Memory B cell (primary cell): ENCODE measurements around the gene MT1A.
"Not testable (repeated sequence)": the region's sequence is repeated elsewhere in the genome, so short reads cannot be mapped to it uniquely, and the experiment has no call there.

ENCODE experiments used
- ATAC-seq: fragments of 150-1000 bp; cut with Tn5 transposase; 2 replicates; pipeline ENCODE4 v1.10.0; 2021; ENCODE audit warnings: low read depth, mild to moderate bottlenecking, moderate library complexity
- DNase-seq, 2 donors: peaks; one replicate each; pipeline ENCODE4 v3.0.0; 2022; ENCODE audit warnings: low spot score in 2 of 2
- H3K27ac Mint-ChIP-seq: one replicate; pipeline ENCODE4 v1.8.0; 2022; ENCODE audit warnings: mild to moderate bottlenecking, moderate library complexity, mixed read lengths
- H3K27me3 Mint-ChIP-seq: one replicate; pipeline ENCODE4 v1.8.0; 2022; ENCODE audit warnings: mixed read lengths
- H3K36me3 Mint-ChIP-seq: one replicate; pipeline ENCODE4 v1.8.0; 2022; ENCODE audit warnings: mild to moderate bottlenecking, mixed read lengths
- H3K4me1 Mint-ChIP-seq: one replicate; pipeline ENCODE4 v1.8.0; 2022; ENCODE audit warnings: mixed read lengths
- H3K4me3 Mint-ChIP-seq: one replicate; pipeline ENCODE4 v1.8.0; 2022; ENCODE audit warnings: mild to moderate bottlenecking, moderate library complexity, mixed read lengths
- H3K9me3 Mint-ChIP-seq: one replicate; pipeline ENCODE4 v1.8.0; 2022; ENCODE audit warnings: mixed read lengths

Gene MT1A

DNA sequence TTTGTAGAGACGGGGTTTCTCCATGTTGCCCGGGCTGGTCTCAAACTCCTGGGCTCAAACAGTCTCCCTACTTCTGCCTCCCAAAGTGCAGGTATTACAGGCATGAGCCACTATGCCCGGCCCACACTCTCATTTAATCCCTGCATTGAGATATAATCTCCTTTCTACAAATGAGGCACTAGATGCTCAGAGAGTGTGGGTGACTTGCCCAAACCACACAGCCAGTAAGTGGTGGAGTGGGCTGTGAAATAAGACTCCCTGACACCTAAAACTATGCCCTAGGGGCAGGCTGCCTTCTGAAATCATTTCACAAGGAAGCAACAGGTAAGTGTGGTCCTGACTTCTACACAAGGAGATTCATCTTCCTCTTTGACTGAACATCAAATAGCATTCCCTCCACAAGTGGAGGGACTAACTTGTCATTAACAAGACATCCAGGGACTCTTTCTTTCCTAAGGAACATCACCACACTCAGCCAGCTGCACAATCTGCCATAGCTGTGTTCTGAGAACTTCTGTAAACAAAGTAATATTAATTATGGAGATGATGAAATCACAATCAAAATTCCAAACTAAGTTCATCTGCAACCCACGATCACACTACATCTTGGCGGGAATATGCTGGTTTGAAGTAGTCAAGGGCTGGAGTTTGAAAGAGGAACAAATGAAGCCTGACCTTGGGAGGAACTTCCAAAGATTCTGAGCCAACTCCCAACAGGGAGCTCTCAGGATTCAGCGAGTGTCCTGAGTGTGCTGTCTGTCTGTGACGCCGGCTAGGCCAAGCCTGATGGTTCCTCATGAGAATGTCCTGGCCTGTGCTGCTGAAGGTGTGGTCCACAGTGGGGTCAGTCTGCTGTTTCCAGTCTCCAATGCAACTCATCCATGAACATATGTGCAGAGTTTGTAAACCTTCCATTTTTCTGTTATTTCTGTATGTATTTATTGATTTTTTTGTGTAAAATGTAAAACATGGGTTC is 27.1 kb downstream of the MT1A start:
- ATAC-seq, H3K27ac Mint-ChIP-seq, H3K36me3 Mint-ChIP-seq, DNase-seq, H3K9me3 Mint-ChIP-seq, H3K4me3 Mint-ChIP-seq: not testable (repeated sequence)
- H3K4me1 Mint-ChIP-seq = peaks cover 26% of the 10 kb centered on the region
- peaks cover 46% of the 10 kb centered on the region for H3K27me3 Mint-ChIP-seq

DNA sequence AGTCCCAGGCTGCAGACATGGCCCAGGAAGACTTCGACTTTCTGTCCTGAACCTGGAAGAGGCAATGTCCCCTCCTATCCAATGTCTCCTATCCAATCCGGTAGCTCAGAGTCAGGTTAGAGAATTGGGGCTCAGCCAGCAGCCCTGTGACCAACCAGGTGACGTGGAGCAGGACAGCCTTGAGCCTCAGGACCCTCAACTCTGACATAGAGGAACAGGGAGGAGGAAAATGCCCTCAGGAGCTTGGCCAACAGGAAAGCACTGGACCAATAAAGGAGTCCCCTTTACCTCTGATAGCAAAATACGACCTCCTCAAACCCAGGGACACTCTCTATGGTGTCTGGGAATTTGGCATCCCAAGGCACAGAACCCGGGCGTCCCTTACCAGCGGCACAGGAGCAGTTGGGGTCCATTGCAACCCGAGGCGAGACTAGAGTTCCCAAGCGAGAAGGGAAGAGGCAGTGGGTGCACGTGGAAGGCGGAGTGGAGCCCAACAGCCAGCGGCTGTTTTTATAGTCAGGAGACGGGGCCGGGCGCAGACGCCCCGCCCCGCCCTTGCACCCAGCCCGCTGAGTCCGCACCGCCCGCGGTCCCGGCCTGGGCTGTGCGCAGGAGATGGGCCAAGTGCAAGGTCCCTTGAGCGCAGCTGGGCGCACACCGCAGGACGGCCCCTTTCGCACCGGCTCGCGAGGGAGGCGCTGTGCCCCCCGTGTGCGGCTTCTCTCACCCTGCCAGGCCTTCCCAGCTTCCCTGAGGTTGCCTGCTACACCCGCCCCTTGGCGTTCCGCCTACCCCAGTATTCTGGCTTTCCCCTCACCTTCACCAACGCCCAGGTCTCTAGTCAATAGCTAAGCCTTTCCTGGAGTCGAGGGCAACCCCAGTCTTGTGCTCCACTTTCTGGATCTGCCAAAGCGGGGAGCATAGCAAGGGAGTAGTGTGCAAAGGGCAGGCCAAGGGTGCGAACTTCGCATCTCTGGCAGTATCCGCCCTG is 29.4 kb downstream of the MT1A start, which contains the start of gene MT1G:
TSS of gene MT1G (minus strand) at position 485 of the 991 bp plus-strand sequence. CDS start at position 413, 72 bp downstream.
- peaks cover 20% of the 10 kb centered on the region for H3K4me1 Mint-ChIP-seq
- H3K4me3 Mint-ChIP-seq = no peak within 1 kb of the TSS
- H3K9me3 Mint-ChIP-seq = no peaks in the 10 kb centered on the region
- peaks cover 2% of the 10 kb centered on the region for H3K36me3 Mint-ChIP-seq
- DNase-seq = no peak
- ATAC-seq = no peak
- no peak within 1 kb of the TSS for H3K27ac Mint-ChIP-seq
- peaks cover 40% of the 10 kb centered on the region for H3K27me3 Mint-ChIP-seq

DNA sequence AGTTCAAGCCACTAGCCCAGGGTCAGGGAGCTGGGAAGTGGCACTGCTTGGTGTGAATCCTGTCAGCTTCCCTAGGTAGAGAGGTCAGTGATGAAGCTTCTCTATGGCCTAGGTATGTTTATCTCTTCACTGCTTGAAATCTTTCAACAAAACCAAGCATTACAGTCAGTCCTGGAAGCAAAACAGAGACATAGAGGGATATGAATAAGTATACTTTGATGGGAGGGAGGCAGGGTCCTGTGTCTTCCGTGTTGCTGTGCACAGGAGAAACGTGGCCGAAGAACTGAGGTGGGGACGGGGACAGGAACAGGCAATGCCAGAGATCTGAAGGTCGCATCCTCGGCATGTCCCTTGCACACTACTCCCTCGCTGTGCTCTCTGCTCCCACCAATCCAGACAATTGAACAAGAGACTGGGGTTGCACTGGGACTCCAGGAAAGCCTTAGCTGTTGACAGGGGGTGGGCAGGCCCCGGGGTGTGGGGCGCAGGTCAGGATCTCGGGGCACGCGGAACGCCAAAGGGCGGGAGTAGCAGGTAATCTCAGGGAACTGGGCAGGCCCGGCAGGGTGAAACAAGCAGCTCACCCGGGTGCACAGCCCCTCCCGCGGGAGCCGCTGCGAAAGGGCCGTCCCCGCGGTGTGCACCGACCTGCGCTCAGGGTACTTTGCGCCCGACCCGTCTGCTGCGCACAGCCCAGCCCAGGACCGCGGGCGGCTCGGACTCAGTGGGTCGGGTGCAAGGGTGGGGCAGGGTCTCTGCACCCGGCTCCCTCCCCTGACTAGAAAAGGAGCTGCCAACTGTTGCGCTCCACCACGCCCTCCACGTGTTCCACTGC is 30.8 kb downstream of the MT1A start, which contains the start of gene MT1H:
TSS of gene MT1H (plus strand) at position 810 of the 835 bp plus-strand sequence. CDS start 71 bp downstream, outside the sequence.
- DNase-seq (no peak), ATAC-seq (peak; percentile 42)
- no peaks in the 10 kb centered on the region for H3K36me3 Mint-ChIP-seq

DNA sequence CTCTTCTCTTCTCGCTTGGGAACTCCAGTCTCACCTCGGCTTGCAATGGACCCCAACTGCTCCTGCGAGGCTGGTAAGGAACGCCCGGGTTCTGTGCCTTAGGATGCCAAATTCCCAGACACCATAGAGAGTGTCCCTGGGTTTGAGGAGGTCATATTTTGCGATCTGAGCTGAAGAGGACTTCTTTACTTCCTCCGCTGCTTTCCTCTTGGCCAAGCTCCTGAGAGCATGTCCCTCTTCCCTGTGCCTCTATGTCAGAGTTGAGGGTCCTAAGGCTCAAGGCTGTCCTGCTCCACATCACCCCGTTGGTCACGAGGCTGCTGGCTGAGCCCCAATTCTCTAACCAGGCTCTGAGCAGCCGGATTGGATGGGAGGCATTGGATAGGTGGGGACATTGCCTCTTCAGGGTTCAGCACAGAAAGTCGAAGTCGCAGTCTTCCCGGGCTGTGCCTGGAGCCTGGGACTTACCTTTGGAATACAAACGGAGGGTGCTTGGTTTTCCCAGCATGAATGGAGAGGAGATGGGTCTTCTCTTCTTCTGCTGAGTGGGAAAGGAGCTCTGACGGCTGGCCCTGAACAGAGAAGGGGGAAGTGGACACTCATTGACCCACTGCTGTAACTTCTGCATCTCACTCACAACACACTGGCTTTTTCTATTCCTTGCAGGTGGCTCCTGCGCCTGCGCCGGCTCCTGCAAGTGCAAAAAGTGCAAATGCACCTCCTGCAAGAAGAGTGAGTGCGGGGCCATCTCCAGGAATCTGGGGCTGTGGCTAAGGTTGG is 31.6 kb downstream of the MT1A start:
- Mint-ChIP-seq H3K27ac (no peak overlapping the region), H3K4me1 (peaks cover 15% of the 10 kb centered on the region)

More for the DNA sequence above, 30.8 kb downstream of the MT1A start, which contains the start of gene MT1H:
- H3K4me3 Mint-ChIP-seq = peak within 1 kb of the TSS; percentile 8
- no peak within 1 kb of the TSS for H3K27ac Mint-ChIP-seq
- H3K9me3 Mint-ChIP-seq = no peaks in the 10 kb centered on the region
- H3K4me1 Mint-ChIP-seq = peaks cover 15% of the 10 kb centered on the region
- peaks cover 37% of the 10 kb centered on the region for H3K27me3 Mint-ChIP-seq

DNA sequence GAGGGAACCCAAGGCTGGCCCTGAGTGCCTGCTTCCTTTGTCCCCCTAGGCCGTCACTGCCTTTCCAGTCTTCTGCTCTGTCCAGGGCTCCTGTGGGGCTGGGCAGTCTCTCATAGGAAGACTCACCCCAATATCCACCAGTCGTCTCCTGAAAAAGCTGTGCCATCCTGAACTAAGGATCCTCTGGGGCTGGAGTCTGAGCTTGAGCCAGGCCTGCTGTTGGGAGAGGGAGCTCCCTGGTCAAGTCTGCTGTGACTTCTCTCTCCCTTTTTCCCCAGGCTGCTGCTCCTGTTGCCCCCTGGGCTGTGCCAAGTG is 32.1 kb downstream of the MT1A start:
- peaks cover 19% of the 10 kb centered on the region for H3K4me1 Mint-ChIP-seq
- no peak for ATAC-seq
- H3K9me3 Mint-ChIP-seq = no peaks in the 10 kb centered on the region

More for the DNA sequence above, 31.6 kb downstream of the MT1A start:
- peaks cover 37% of the 10 kb centered on the region for H3K27me3 Mint-ChIP-seq
- H3K9me3 Mint-ChIP-seq = no peaks in the 10 kb centered on the region
- no peaks in the 10 kb centered on the region for H3K36me3 Mint-ChIP-seq
- DNase-seq (no peak), ATAC-seq (peak; percentile 6)
- peak overlapping the region; percentile 8 for H3K4me3 Mint-ChIP-seq

GRCh38 chr16:56671691-56672090 is 33.2 kb downstream of the MT1A start:
- not testable (repeated sequence) for DNase-seq, H3K9me3 Mint-ChIP-seq
- H3K27me3 Mint-ChIP-seq = peaks cover 39% of the 10 kb centered on the region

More for the DNA sequence above, 32.1 kb downstream of the MT1A start:
- peaks cover 36% of the 10 kb centered on the region for H3K27me3 Mint-ChIP-seq
- H3K4me3 Mint-ChIP-seq = no peak overlapping the region
- H3K36me3 Mint-ChIP-seq = no peaks in the 10 kb centered on the region
- no peak for DNase-seq
- H3K27ac Mint-ChIP-seq = no peak overlapping the region

GRCh38 chr16:56672171-56672570 is 33.7 kb downstream of the MT1A start:
- Mint-ChIP-seq H3K4me1 (peaks cover 21% of the 10 kb centered on the region), H3K27me3 (peaks cover 39% of the 10 kb centered on the region)
- not testable (repeated sequence) for H3K9me3 Mint-ChIP-seq

More at GRCh38 chr16:56671691-56672090, 33.2 kb downstream of the MT1A start:
- not testable (repeated sequence) for ATAC-seq, H3K27ac Mint-ChIP-seq, H3K36me3 Mint-ChIP-seq, H3K4me3 Mint-ChIP-seq
- H3K4me1 Mint-ChIP-seq = peaks cover 21% of the 10 kb centered on the region

DNA sequence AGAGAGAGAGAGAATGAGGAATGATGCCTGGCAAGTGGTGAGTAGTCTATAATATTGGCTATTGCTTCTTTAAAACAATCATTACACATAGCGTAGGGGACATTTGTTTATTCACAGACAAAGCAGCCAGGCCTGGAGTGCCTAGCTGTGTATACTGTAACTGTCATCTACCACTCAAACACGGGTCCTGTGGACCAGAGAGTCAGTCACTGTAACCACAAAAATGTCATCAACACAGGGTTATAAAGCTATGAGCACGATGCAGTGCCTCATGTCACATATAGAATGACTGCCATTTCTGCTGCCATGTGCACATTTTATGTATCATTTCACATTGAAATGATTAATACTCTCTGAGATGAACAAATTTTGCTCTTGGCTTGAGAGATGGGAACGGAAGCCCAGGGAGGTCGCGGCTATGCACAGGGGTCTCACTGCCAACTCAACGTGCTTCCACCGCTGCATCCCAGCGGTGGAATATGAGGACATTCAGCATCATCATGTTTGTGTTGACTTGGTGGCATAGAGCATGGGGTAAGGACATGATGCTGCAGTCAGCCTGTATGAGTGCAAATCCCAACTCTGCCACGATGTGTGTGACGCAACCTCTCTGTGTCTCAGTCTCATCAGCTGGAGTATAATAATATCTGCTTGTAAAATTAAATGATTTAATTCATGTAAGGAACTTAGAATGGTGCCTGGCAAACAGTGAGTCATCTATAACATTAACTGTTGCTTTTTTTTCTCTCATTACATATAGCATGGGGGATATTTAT is 34.5 kb downstream of the MT1A start:
- Mint-ChIP-seq H3K27me3 (peaks cover 39% of the 10 kb centered on the region), H3K27ac (no peak overlapping the region), H3K36me3 (no peaks in the 10 kb centered on the region), H3K4me3 (no peak overlapping the region), H3K9me3 (no peaks in the 10 kb centered on the region), H3K4me1 (peaks cover 19% of the 10 kb centered on the region)
- no peak for DNase-seq
- no peak for ATAC-seq

More at GRCh38 chr16:56672171-56672570, 33.7 kb downstream of the MT1A start:
- not testable (repeated sequence) for ATAC-seq, H3K4me3 Mint-ChIP-seq, H3K27ac Mint-ChIP-seq, DNase-seq, H3K36me3 Mint-ChIP-seq

DNA sequence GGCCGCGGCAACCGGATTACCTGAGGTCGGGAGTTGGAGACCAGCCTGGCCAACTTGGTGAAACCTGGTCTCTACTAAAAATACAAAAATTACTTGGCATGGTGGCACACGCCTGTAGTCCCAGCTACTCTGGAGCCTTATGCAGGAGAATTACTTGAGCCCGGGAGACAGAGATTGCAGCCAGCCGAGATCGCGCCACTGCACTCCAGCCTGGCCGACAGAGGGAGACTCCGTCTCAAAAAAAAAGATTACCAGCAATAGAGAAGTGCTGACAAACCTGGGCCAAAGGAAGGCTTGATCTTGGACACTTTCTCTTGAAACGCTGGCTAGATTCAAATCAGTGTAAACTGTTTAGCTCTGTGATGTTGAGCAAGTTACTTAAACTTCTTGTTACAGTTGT is 35.5 kb downstream of the MT1A start:
- Mint-ChIP-seq H3K4me3 (no peak overlapping the region), H3K4me1 (peaks cover 12% of the 10 kb centered on the region), H3K27me3 (peaks cover 32% of the 10 kb centered on the region), H3K27ac (no peak overlapping the region), H3K36me3 (no peaks in the 10 kb centered on the region), H3K9me3 (no peaks in the 10 kb centered on the region)
- DNase-seq (no peak), ATAC-seq (peak; percentile 64)

DNA sequence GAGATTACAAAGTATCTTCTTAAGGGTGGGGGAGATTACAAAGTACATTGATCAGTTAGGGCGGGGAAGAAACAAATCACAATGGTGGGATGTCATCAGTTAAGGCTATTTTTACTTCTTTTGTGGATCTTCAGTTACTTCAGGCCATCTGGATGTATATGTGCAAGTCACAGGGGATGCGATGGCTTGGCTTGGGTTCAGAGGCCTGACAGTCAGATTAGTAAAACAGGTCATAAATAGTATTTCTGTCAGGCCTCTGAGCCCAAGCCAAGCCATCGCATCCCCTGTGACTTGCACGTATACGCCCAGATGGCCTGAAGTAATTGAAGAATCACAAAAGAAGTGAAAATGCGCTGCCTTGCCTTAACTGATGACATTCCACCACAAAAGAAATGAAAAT is 36.1 kb downstream of the MT1A start:
- DNase-seq, H3K4me1 Mint-ChIP-seq, ATAC-seq, H3K27ac Mint-ChIP-seq, H3K36me3 Mint-ChIP-seq, H3K9me3 Mint-ChIP-seq, H3K4me3 Mint-ChIP-seq: not testable (repeated sequence)
- H3K27me3 Mint-ChIP-seq = peaks cover 28% of the 10 kb centered on the region

GRCh38 chr16:56675685-56676210 is 37.3 kb downstream of the MT1A start:
- DNase-seq = no peak
- peak overlapping the region; percentile 28 for H3K27ac Mint-ChIP-seq

DNA sequence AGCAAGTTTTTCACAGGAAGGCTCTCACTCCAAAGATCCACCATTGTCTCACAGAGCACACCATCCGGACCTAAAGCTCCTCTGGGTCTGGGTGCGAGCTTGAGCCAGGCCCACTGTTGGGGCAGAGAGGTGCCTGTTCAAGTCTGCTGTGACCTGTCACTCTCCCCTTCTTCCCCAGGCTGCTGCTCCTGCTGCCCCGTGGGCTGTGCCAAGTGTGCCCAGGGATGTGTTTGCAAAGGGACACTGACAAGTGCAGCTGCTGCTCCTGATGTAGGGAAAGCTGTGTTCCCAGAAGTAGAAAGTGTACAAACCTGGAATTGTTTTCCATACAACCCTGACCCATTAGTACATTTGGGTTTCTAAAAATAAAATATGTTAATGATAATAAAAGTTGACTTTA is 39.0 kb downstream of the MT1A start:
- no peak for ATAC-seq
- Mint-ChIP-seq H3K27ac (no peak overlapping the region), H3K27me3 (peaks cover 21% of the 10 kb centered on the region), H3K4me3 (no peak overlapping the region), H3K4me1 (peaks cover 15% of the 10 kb centered on the region), H3K9me3 (no peaks in the 10 kb centered on the region), H3K36me3 (no peaks in the 10 kb centered on the region)
- DNase-seq = no peak

More at GRCh38 chr16:56675685-56676210, 37.3 kb downstream of the MT1A start:
- Mint-ChIP-seq H3K9me3 (no peaks in the 10 kb centered on the region), H3K27me3 (peaks cover 25% of the 10 kb centered on the region), H3K36me3 (no peaks in the 10 kb centered on the region), H3K4me3 (peak overlapping the region; percentile 55), H3K4me1 (peaks cover 6% of the 10 kb centered on the region)
- peak; percentile 57 for ATAC-seq
